Right lobe of liver (tissue), 4 donors: ENCODE results near the gene CA11.

Experiments used
- POLR2A ChIP-seq: fragments of 450-650 bp; IDR thresholded peaks from one replicate; pipeline ENCODE4 v1.6.1; 2017; ENCODE audit warnings: antibody characterized with exemption, mild to moderate bottlenecking
- TF ChIP-seq, protein P1 (sequence below), 4 donors: fragments of 200-600 bp in 3 of 4; fragments of 450-650 bp in 1 of 4; IDR thresholded peaks; one replicate each; pipeline versions ENCODE4 v1.5.1 to v1.8.0; 2016 to 2022; ENCODE audit warnings: antibody characterized with exemption in 4 of 4, mild to moderate bottlenecking in 2 of 4
- donor health status: DM: no; HTN: no; CAD: no.
- donor health status: DM: no; HTN: no; CAD: no.
- donor health status: DM: no; HTN: yes; CAD: no.

DNA sequence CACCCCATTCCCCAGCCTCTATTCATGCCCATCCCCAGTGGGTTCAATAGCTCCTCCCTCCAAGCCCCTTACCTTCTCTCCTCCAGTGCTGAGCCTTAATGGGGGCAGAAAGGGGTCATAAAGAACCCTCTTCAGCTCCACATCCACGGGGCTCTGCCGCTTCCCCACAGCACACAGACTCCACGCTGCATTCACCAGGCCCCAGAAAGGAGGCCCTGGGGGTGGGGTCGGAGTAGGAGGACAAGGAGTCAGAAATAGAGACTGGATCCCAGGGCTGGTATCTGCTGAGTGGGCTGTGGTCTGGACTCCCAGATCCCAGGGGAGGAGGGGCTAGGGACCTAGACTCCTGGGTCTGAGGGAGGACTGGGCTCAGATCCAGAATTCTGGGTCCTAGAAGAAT, 1.6 kb downstream of the CA11 start:
- TF ChIP-seq POLR2A = no peak
- TF ChIP-seq, protein P1, sequence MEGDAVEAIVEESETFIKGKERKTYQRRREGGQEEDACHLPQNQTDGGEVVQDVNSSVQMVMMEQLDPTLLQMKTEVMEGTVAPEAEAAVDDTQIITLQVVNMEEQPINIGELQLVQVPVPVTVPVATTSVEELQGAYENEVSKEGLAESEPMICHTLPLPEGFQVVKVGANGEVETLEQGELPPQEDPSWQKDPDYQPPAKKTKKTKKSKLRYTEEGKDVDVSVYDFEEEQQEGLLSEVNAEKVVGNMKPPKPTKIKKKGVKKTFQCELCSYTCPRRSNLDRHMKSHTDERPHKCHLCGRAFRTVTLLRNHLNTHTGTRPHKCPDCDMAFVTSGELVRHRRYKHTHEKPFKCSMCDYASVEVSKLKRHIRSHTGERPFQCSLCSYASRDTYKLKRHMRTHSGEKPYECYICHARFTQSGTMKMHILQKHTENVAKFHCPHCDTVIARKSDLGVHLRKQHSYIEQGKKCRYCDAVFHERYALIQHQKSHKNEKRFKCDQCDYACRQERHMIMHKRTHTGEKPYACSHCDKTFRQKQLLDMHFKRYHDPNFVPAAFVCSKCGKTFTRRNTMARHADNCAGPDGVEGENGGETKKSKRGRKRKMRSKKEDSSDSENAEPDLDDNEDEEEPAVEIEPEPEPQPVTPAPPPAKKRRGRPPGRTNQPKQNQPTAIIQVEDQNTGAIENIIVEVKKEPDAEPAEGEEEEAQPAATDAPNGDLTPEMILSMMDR (IDR thresholded peaks at IDR 0.05) = no peak
